Neural cell (in vitro differentiated cells): ENCODE results near the gene TXNRD1.

Experiments
- REST ChIP-seq: IDR thresholded peaks from 2 replicates; pipeline ENCODE4 v1.6.1; 2012; ENCODE audit warnings: borderline replicate concordance
- TAF1 ChIP-seq: IDR thresholded peaks from 2 replicates; pipeline ENCODE4 v1.6.1; 2012; ENCODE audit warnings: low read depth
- TF ChIP-seq, protein P1 (sequence below): fragments of 450-650 bp; IDR thresholded peaks from 2 replicates; pipeline ENCODE4 v1.5.1; 2014; ENCODE audit warnings: antibody characterized with exemption, mild to moderate bottlenecking, moderate library complexity; ENCODE audit not compliant: poor library complexity, severe bottlenecking

GRCh38 chr12:104375775-104376174, 160.2 kb downstream of the TXNRD1 start:
- TF ChIP-seq, protein P1, sequence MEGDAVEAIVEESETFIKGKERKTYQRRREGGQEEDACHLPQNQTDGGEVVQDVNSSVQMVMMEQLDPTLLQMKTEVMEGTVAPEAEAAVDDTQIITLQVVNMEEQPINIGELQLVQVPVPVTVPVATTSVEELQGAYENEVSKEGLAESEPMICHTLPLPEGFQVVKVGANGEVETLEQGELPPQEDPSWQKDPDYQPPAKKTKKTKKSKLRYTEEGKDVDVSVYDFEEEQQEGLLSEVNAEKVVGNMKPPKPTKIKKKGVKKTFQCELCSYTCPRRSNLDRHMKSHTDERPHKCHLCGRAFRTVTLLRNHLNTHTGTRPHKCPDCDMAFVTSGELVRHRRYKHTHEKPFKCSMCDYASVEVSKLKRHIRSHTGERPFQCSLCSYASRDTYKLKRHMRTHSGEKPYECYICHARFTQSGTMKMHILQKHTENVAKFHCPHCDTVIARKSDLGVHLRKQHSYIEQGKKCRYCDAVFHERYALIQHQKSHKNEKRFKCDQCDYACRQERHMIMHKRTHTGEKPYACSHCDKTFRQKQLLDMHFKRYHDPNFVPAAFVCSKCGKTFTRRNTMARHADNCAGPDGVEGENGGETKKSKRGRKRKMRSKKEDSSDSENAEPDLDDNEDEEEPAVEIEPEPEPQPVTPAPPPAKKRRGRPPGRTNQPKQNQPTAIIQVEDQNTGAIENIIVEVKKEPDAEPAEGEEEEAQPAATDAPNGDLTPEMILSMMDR = no peak
- no peak for TF ChIP-seq REST
- TF ChIP-seq TAF1 = no peak
